Right ventricle myocardium inferior (tissue), 1 donor: ENCODE data around the gene CYB5R4. TPM values are rescaled to one million over a fixed set of nuclear protein-coding genes. Genes with fewer than 3 reads are reported as not detected.

Experiments used
- ATAC-seq: fragments of 200-7000 bp; cut with Tn5 transposase; one replicate; pipeline ENCODE4 v1.9.1; 2020; ENCODE audit warnings: mild to moderate bottlenecking, moderate library complexity
- DNase-seq: peaks from one replicate; pipeline ENCODE4 v3.0.0; 2021; ENCODE audit errors: missing footprints
- intact Hi-C: fragments of 100-400 bp; cut with DNase I; formaldehyde crosslinking; loops from one replicate; pipeline ENCODE4 v1.11.0; 2022
- total RNA-seq: library from RNA; stranded (reverse); fragmentation: NEBNext Ultra II Directional; extraction: Animal tissue kit (Norgen Biotek cat#: 25700); gene quantifications from one replicate; pipeline ENCODE4 v1.2.1, GENCODE V29; 2021
- donor health status: DM: no; HTN: yes; CAD: no; lungs with severe emphysema.

CYB5R4 gene
- total RNA-seq, 1 donor from 2014 or later, result 15.9 TPM

GRCh38 chr6:83860782-83861495 is 1.4 kb downstream of the CYB5R4 start:
- ATAC-seq (no peak), DNase-seq (no peak)
- intact Hi-C loops, result no loop called here

- ATAC-seq (no peak), DNase-seq (no peak)
- intact Hi-C loops, result no loop called here
These were observed 3.4 kb downstream of the CYB5R4 start for GRCh38 chr6:83862776-83863471.

GRCh38 chr6:83867043-83867442 is 7.6 kb downstream of the CYB5R4 start:
- DNase-seq (no peak), ATAC-seq (no peak)
- intact Hi-C loops, result no loop called here

GRCh38 chr6:83867527-83868161 is 8.2 kb downstream of the CYB5R4 start:
- ATAC-seq, result peak; percentile 50

GRCh38 chr6:83868639-83869038 is 9.2 kb downstream of the CYB5R4 start:
- ATAC-seq (no peak), DNase-seq (no peak)
- intact Hi-C loops, result no loop called here

More at GRCh38 chr6:83867527-83868161, 8.2 kb downstream of the CYB5R4 start:
- DNase-seq, result peak; percentile 81
- intact Hi-C loops, result no loop called here

GRCh38 chr6:83870649-83871048 is 11.2 kb downstream of the CYB5R4 start:
- DNase-seq, result no peak
- intact Hi-C loops, result no loop called here
- ATAC-seq, result no peak

- ATAC-seq, result no peak
- intact Hi-C loops, result no loop called here
- DNase-seq, result no peak
These were observed 13.1 kb downstream of the CYB5R4 start for GRCh38 chr6:83872386-83873118.

GRCh38 chr6:83873869-83874268 is 14.4 kb downstream of the CYB5R4 start:
- DNase-seq, result no peak
- no peak for ATAC-seq
- intact Hi-C loops, result no loop called here

GRCh38 chr6:83875843-83876242 is 16.4 kb downstream of the CYB5R4 start:
- DNase-seq, result no peak
- intact Hi-C loops, result no loop called here
- ATAC-seq, result no peak

- ATAC-seq, result peak; percentile 16
- intact Hi-C loops, result no loop called here
- no peak for DNase-seq
These were observed 19.6 kb downstream of the CYB5R4 start for GRCh38 chr6:83878902-83879644.

GRCh38 chr6:83879746-83880145 is 20.3 kb downstream of the CYB5R4 start:
- DNase-seq (no peak), ATAC-seq (peak; percentile 10)
- intact Hi-C loops, result loop anchor here (5.0 kb wide), 1 partner anchor 1443 kb away; no protein-coding TSS in a partner anchor

GRCh38 chr6:83883240-83883639 is 23.8 kb downstream of the CYB5R4 start:
- DNase-seq (no peak), ATAC-seq (no peak)
- intact Hi-C loops, result loop anchor here (5.0 kb wide), 1 partner anchor 1439 kb away; no protein-coding TSS in a partner anchor

- intact Hi-C loops, result loop anchor here (1.0 to 5.0 kb wide), 2 partner anchors 337 to 1438 kb away; no protein-coding TSS in a partner anchor
- ATAC-seq (no peak), DNase-seq (no peak)
These were observed 25.0 kb downstream of the CYB5R4 start for GRCh38 chr6:83884523-83884922.

- no peak for ATAC-seq
- no peak for DNase-seq
- intact Hi-C loops, result no loop called here
These were observed 26.5 kb downstream of the CYB5R4 start for GRCh38 chr6:83885984-83886383.

- intact Hi-C loops, result no loop called here
- no peak for DNase-seq
- ATAC-seq, result no peak
These were observed 30.1 kb downstream of the CYB5R4 start for GRCh38 chr6:83889621-83890020.

- intact Hi-C loops, result no loop called here
- DNase-seq, result no peak
- peak; percentile 50 for ATAC-seq
These were observed 31.0 kb downstream of the CYB5R4 start for GRCh38 chr6:83890520-83890919.

GRCh38 chr6:83891586-83891985 is 32.1 kb downstream of the CYB5R4 start:
- ATAC-seq (no peak), DNase-seq (no peak)
- intact Hi-C loops, result no loop called here

GRCh38 chr6:83893024-83893423 is 33.5 kb downstream of the CYB5R4 start:
- intact Hi-C loops, result no loop called here
- DNase-seq (no peak), ATAC-seq (no peak)
